ENCODE measurements around the gene PROCR.

- TF ChIP-seq CTCF (IDR thresholded peaks at IDR 0.05), result no peak
- TF ChIP-seq POLR2A (IDR thresholded peaks at IDR 0.05), result no peak
Observed at GRCh38 chr20:35173576-35174192, 1.8 kb downstream of the PROCR start.
